Measurements from ENCODE around the gene SLC26A9.

SLC26A9 gene

GRCh38 chr1:205942631-205943159 is 561 bp downstream of the SLC26A9 start:
- no peaks in the 10 kb centered on the region for H3K4me1 ChIP-seq (ENCODE audit: control insufficient read depth in 1 of 2, insufficient read depth in 2 of 2, low read length in 2 of 2)
- H3K27ac ChIP-seq (ENCODE audit: low read length) = no peak overlapping the region
- peaks cover 4% of the 10 kb centered on the region for H3K27me3 ChIP-seq (ENCODE audit: low read depth, low read length)
- no peaks in the 10 kb centered on the region for H3K36me3 ChIP-seq (ENCODE audit: control insufficient read depth in 1 of 2, insufficient read depth in 2 of 2, low read length in 2 of 2)
- H3K4me3 ChIP-seq (ENCODE audit: low read depth in 1 of 2, low read length in 2 of 2) = no peak overlapping the region
- no peaks in the 10 kb centered on the region for H3K9me3 ChIP-seq (ENCODE audit: control insufficient read depth in 1 of 2, low read length in 2 of 2)

DNA sequence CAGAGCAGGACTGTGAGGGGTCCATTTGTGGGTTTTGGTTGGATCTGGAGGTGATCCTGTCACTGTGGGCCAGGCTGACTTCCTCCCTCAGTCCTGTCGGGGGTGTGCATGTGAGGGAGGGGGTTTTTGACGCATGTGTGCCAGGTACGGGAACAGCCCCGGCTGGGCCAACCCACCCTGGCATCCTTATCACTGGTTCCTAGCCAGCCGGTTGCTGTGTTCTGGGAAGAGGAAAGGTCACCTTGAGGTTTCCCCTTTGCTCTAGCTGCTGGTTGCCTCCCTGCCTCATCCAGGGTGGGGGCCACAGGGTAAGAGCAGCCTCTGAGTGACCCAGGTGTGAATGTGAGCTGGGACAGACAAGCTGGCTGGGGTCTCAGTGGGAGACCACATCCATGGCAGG is 2.5 kb downstream of the SLC26A9 start:
- H3K4me1 ChIP-seq (ENCODE audit: control insufficient read depth in 1 of 2, insufficient read depth in 2 of 2, low read length in 2 of 2) = no peaks in the 10 kb centered on the region
- H3K27me3 ChIP-seq (ENCODE audit: low read depth, low read length) = peaks cover under 1% of the 10 kb centered on the region
- no peak overlapping the region for H3K27ac ChIP-seq (ENCODE audit: low read length)
- no peak overlapping the region for H3K4me3 ChIP-seq (ENCODE audit: low read depth in 1 of 2, low read length in 2 of 2)
- H3K9me3 ChIP-seq (ENCODE audit: control insufficient read depth in 1 of 2, low read length in 2 of 2) = no peaks in the 10 kb centered on the region
- no peaks in the 10 kb centered on the region for H3K36me3 ChIP-seq (ENCODE audit: control insufficient read depth in 1 of 2, insufficient read depth in 2 of 2, low read length in 2 of 2)

GRCh38 chr1:205939690-205940330 is 3.4 kb downstream of the SLC26A9 start:
- H3K4me1 ChIP-seq (ENCODE audit: control insufficient read depth in 1 of 2, insufficient read depth in 2 of 2, low read length in 2 of 2) = no peaks in the 10 kb centered on the region
- no peak overlapping the region for H3K27ac ChIP-seq (ENCODE audit: low read length)
- H3K27me3 ChIP-seq (ENCODE audit: low read depth, low read length) = peaks cover 3% of the 10 kb centered on the region
- H3K4me3 ChIP-seq (ENCODE audit: low read depth in 1 of 2, low read length in 2 of 2) = no peak overlapping the region
- H3K9me3 ChIP-seq (ENCODE audit: control insufficient read depth in 1 of 2, low read length in 2 of 2) = no peaks in the 10 kb centered on the region
- no peaks in the 10 kb centered on the region for H3K36me3 ChIP-seq (ENCODE audit: control insufficient read depth in 1 of 2, insufficient read depth in 2 of 2, low read length in 2 of 2)

GRCh38 chr1:205938682-205939081 is 4.6 kb downstream of the SLC26A9 start:
- Histone ChIP-seq H3K27ac (ENCODE audit: low read length) (no peak overlapping the region), H3K27me3 (ENCODE audit: low read depth, low read length) (peaks cover 3% of the 10 kb centered on the region), H3K36me3 (ENCODE audit: control insufficient read depth in 1 of 2, insufficient read depth in 2 of 2, low read length in 2 of 2) (no peaks in the 10 kb centered on the region), H3K4me3 (ENCODE audit: low read depth in 1 of 2, low read length in 2 of 2) (no peak overlapping the region), H3K9me3 (ENCODE audit: control insufficient read depth in 1 of 2, low read length in 2 of 2) (no peaks in the 10 kb centered on the region), H3K4me1 (ENCODE audit: control insufficient read depth in 1 of 2, insufficient read depth in 2 of 2, low read length in 2 of 2) (no peaks in the 10 kb centered on the region)

GRCh38 chr1:205936846-205937586 is 6.2 kb downstream of the SLC26A9 start:
- Histone ChIP-seq H3K9me3 (ENCODE audit: control insufficient read depth in 1 of 2, low read length in 2 of 2) (no peaks in the 10 kb centered on the region), H3K27ac (ENCODE audit: low read length) (no peak overlapping the region), H3K4me3 (ENCODE audit: low read depth in 1 of 2, low read length in 2 of 2) (no peak overlapping the region), H3K27me3 (ENCODE audit: low read depth, low read length) (peaks cover 3% of the 10 kb centered on the region), H3K36me3 (ENCODE audit: control insufficient read depth in 1 of 2, insufficient read depth in 2 of 2, low read length in 2 of 2) (no peaks in the 10 kb centered on the region), H3K4me1 (ENCODE audit: control insufficient read depth in 1 of 2, insufficient read depth in 2 of 2, low read length in 2 of 2) (no peaks in the 10 kb centered on the region)

GRCh38 chr1:205936311-205936710 is 6.9 kb downstream of the SLC26A9 start:
- Histone ChIP-seq H3K36me3 (ENCODE audit: control insufficient read depth in 1 of 2, insufficient read depth in 2 of 2, low read length in 2 of 2) (no peaks in the 10 kb centered on the region), H3K27ac (ENCODE audit: low read length) (no peak overlapping the region), H3K9me3 (ENCODE audit: control insufficient read depth in 1 of 2, low read length in 2 of 2) (no peaks in the 10 kb centered on the region), H3K27me3 (ENCODE audit: low read depth, low read length) (peaks cover 3% of the 10 kb centered on the region), H3K4me1 (ENCODE audit: control insufficient read depth in 1 of 2, insufficient read depth in 2 of 2, low read length in 2 of 2) (no peaks in the 10 kb centered on the region), H3K4me3 (ENCODE audit: low read depth in 1 of 2, low read length in 2 of 2) (no peak overlapping the region)

- no peak overlapping the region for H3K27ac ChIP-seq (ENCODE audit: low read length)
- H3K9me3 ChIP-seq (ENCODE audit: control insufficient read depth in 1 of 2, low read length in 2 of 2) = no peaks in the 10 kb centered on the region
- H3K4me3 ChIP-seq (ENCODE audit: low read depth in 1 of 2, low read length in 2 of 2) = no peak overlapping the region
- no peaks in the 10 kb centered on the region for H3K4me1 ChIP-seq (ENCODE audit: control insufficient read depth in 1 of 2, insufficient read depth in 2 of 2, low read length in 2 of 2)
- H3K27me3 ChIP-seq (ENCODE audit: low read depth, low read length) = peaks cover 3% of the 10 kb centered on the region
- no peaks in the 10 kb centered on the region for H3K36me3 ChIP-seq (ENCODE audit: control insufficient read depth in 1 of 2, insufficient read depth in 2 of 2, low read length in 2 of 2)
These were observed 7.4 kb downstream of the SLC26A9 start for GRCh38 chr1:205935869-205936268.

DNA sequence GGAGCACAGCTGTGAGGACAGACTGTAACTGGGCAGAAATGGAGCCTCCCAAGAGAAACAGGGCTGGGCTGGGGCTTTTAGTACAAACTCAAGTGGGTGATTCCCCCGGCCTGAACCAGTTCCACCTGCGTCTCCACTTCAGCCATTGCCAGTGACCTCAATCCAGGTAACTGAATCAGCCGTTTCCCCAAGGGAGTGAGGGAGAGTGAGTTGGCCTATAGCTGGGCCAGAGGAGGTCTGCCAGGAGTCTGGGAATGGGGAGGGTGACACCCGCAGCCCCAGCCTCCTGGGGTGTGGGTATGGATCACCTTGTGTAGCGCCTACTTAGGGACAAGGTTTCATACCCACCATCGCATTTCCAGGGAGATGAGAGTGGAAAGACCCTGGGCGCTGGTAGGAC is 8.5 kb downstream of the SLC26A9 start:
- H3K27me3 ChIP-seq (ENCODE audit: low read depth, low read length) = peaks cover 3% of the 10 kb centered on the region
- no peaks in the 10 kb centered on the region for H3K9me3 ChIP-seq (ENCODE audit: control insufficient read depth in 1 of 2, low read length in 2 of 2)
- H3K36me3 ChIP-seq (ENCODE audit: control insufficient read depth in 1 of 2, insufficient read depth in 2 of 2, low read length in 2 of 2) = no peaks in the 10 kb centered on the region
- H3K4me1 ChIP-seq (ENCODE audit: control insufficient read depth in 1 of 2, insufficient read depth in 2 of 2, low read length in 2 of 2) = no peaks in the 10 kb centered on the region
- H3K27ac ChIP-seq (ENCODE audit: low read length) = no peak overlapping the region
- H3K4me3 ChIP-seq (ENCODE audit: low read depth in 1 of 2, low read length in 2 of 2) = no peak overlapping the region

GRCh38 chr1:205933671-205934618 is 9.3 kb downstream of the SLC26A9 start:
- no peak overlapping the region for H3K4me3 ChIP-seq (ENCODE audit: low read depth in 1 of 2, low read length in 2 of 2)
- no peaks in the 10 kb centered on the region for H3K36me3 ChIP-seq (ENCODE audit: control insufficient read depth in 1 of 2, insufficient read depth in 2 of 2, low read length in 2 of 2)
- H3K27me3 ChIP-seq (ENCODE audit: low read depth, low read length) = peaks cover 3% of the 10 kb centered on the region
- no peaks in the 10 kb centered on the region for H3K9me3 ChIP-seq (ENCODE audit: control insufficient read depth in 1 of 2, low read length in 2 of 2)
- H3K4me1 ChIP-seq (ENCODE audit: control insufficient read depth in 1 of 2, insufficient read depth in 2 of 2, low read length in 2 of 2) = no peaks in the 10 kb centered on the region
- H3K27ac ChIP-seq (ENCODE audit: low read length) = no peak overlapping the region

- no peaks in the 10 kb centered on the region for H3K9me3 ChIP-seq (ENCODE audit: control insufficient read depth in 1 of 2, low read length in 2 of 2)
- peaks cover 3% of the 10 kb centered on the region for H3K27me3 ChIP-seq (ENCODE audit: low read depth, low read length)
- no peak overlapping the region for H3K27ac ChIP-seq (ENCODE audit: low read length)
- no peak overlapping the region for H3K4me3 ChIP-seq (ENCODE audit: low read depth in 1 of 2, low read length in 2 of 2)
- H3K36me3 ChIP-seq (ENCODE audit: control insufficient read depth in 1 of 2, insufficient read depth in 2 of 2, low read length in 2 of 2) = no peaks in the 10 kb centered on the region
- no peaks in the 10 kb centered on the region for H3K4me1 ChIP-seq (ENCODE audit: control insufficient read depth in 1 of 2, insufficient read depth in 2 of 2, low read length in 2 of 2)
These were observed 10.5 kb downstream of the SLC26A9 start for GRCh38 chr1:205932776-205933175.

DNA sequence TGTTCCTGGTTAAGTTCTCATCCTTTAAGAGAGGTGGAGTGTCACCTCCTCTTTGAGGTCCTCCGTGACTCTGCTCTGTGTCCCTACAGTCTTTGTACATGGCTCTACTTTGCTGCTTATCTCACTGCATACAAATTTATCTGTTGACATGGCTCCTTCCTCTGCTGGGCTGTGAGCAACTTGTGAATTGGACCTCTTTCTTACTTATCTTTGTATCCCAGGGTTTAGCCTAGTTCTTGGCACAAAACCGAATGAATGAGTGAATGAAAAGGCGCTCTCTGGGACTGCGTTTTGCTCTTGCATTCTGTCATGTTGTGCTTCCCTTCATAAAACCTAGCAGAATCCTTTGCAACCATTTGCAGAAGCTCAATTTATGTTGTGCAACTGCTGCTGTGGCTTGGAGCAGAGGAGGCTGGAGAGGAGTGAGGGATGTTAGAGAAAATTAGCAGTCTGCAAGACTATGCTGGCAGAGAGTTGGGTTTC is 12.4 kb downstream of the SLC26A9 start:
- H3K27ac ChIP-seq (ENCODE audit: low read length) = no peak overlapping the region
- no peaks in the 10 kb centered on the region for H3K36me3 ChIP-seq (ENCODE audit: control insufficient read depth in 1 of 2, insufficient read depth in 2 of 2, low read length in 2 of 2)
- H3K4me3 ChIP-seq (ENCODE audit: low read depth in 1 of 2, low read length in 2 of 2) = no peak overlapping the region
- H3K4me1 ChIP-seq (ENCODE audit: control insufficient read depth in 1 of 2, insufficient read depth in 2 of 2, low read length in 2 of 2) = no peaks in the 10 kb centered on the region
- H3K9me3 ChIP-seq (ENCODE audit: control insufficient read depth in 1 of 2, low read length in 2 of 2) = no peaks in the 10 kb centered on the region
- H3K27me3 ChIP-seq (ENCODE audit: low read depth, low read length) = peaks cover 3% of the 10 kb centered on the region

Measured in muscle layer of duodenum (tissue), 2 donors.